Upper lobe of left lung (tissue), 6 donors: Measurements from ENCODE around the gene SLC35B2. TPM values are rescaled to one million over a fixed set of nuclear protein-coding genes. Genes with fewer than 3 reads are reported as not detected.

Experiments used
- ATAC-seq, 2 donors: fragments of 200-7000 bp; cut with Tn5 transposase; one replicate each; pipeline ENCODE4 v1.9.1; 2022; ENCODE audit warnings: mild to moderate bottlenecking in 2 of 2, moderate library complexity in 2 of 2; ENCODE audit not compliant: low FRiP score in 2 of 2
- DNase-seq, 2 donors: peaks; one replicate each; pipeline ENCODE4 v3.0.0-alpha.2; 2019 to 2020
- H3K27ac ChIP-seq, 4 donors: fragments of 200-600 bp; sonication (generic); one replicate each; pipeline ENCODE4 v1.5.1; 2016 to 2019
- H3K27me3 ChIP-seq, 4 donors: fragments of 200-600 bp; sonication (generic); one replicate each; pipeline ENCODE4 v1.5.1; 2017 to 2019
- H3K36me3 ChIP-seq, 4 donors: fragments of 200-600 bp; sonication (generic); one replicate each; pipeline ENCODE4 v1.5.1; 2016 to 2019
- H3K4me1 ChIP-seq, 4 donors: fragments of 200-600 bp; sonication (generic); one replicate each; pipeline ENCODE4 v1.5.1; 2018 to 2019
- H3K4me3 ChIP-seq, 4 donors: fragments of 200-600 bp; sonication (generic); one replicate each; pipeline ENCODE4 v1.5.1; 2017 to 2019; ENCODE audit warnings: mild to moderate bottlenecking in 2 of 4, moderate library complexity in 1 of 4
- H3K9me3 ChIP-seq, 4 donors: fragments of 200-600 bp; sonication (generic); one replicate each; pipeline ENCODE4 v1.5.1; 2018 to 2019
- EP300 ChIP-seq, 4 donors: sonication (generic); formaldehyde crosslinking; IDR thresholded peaks; one replicate each; pipeline ENCODE4 v1.5.1; 2017; ENCODE audit warnings: antibody characterized with exemption in 4 of 4, control low read depth in 2 of 4
- POLR2A ChIP-seq, 4 donors: fragments of 450-650 bp; IDR thresholded peaks; one replicate each; pipeline ENCODE4 v1.5.1; 2016 to 2017; ENCODE audit warnings: antibody characterized with exemption in 4 of 4, mild to moderate bottlenecking in 2 of 4
- POLR2AphosphoS5 ChIP-seq, 2 donors: sonication (generic); formaldehyde crosslinking; IDR thresholded peaks; one replicate each; pipeline ENCODE4 v1.5.1; 2017; ENCODE audit warnings: antibody characterized with exemption in 2 of 2
- WGBS, 2 donors: methylation state at CpG; one replicate each; pipeline ENCODE4 v1.1.5; 2017 to 2018; 5-methylcytosine and 5-hydroxymethylcytosine counted together
- total RNA-seq, 6 donors: library from RNA; depleted of rRNA in 4 of 6; stranded (reverse); fragments of >200 nt in 4 of 6; gene quantifications; one replicate each; pipeline versions ENCODE4 v1.1.0 to v1.2.1, GENCODE V29; 2016 to 2021
- TF ChIP-seq, protein P1 (sequence below), 6 experiments: fragments of 450-650 bp in 4 of 6; fragments of 200-600 bp in 2 of 6; sonication (generic) in 2 of 6; IDR thresholded peaks; one replicate each; pipeline ENCODE4 v1.5.1; 2016 to 2019; ENCODE audit warnings: antibody characterized with exemption in 6 of 6
- donor health status: DM: no; HTN: no; CAD: no; lungs with moderate emphysema.
- donor health status: DM: no; HTN: yes; CAD: no; lungs with severe emphysema.

The SLC35B2 gene
- total RNA-seq, 6 donors from 2014 or later: 14.6 to 44.8 (median 29.8) TPM

DNA sequence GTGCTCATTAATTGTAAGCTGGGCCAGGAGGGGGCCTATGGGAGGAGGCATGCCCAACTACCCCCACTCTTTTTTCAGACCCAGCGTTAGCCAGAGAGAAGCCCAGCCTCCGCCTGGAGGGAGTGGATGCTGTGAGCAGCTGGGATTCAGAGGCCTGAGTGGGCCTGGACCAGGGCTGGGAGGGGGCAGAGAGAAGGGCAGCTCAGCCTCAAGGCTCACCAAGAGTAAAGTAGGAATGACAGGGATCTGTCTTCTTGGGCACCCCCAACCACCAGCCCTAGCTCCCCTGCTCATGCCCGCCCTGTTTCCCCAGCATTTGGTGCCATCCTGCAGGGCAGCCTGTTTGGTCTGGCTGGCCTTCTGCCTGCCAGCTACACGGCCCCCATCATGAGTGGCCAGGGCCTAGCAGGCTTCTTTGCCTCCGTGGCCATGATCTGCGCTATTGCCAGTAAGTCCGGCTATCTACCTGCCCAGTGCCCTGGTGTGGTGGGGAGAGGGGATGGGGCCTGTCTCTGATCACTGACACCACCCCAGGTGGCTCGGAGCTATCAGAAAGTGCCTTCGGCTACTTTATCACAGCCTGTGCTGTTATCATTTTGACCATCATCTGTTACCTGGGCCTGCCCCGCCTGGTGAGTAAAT, 27.2 kb downstream of the SLC35B2 start:
- DNase-seq: peak in 1 of 2 donors; percentile 28
- 97 to 100% methylated on average over 6 to 9 of the region's 10 CpGs for WGBS, 2 donors
- ATAC-seq: no peak
- TF ChIP-seq EP300 (IDR thresholded peaks at IDR 0.05): no peak
- TF ChIP-seq POLR2A (IDR thresholded peaks at IDR 0.05): no peak
- TF ChIP-seq, protein P1, sequence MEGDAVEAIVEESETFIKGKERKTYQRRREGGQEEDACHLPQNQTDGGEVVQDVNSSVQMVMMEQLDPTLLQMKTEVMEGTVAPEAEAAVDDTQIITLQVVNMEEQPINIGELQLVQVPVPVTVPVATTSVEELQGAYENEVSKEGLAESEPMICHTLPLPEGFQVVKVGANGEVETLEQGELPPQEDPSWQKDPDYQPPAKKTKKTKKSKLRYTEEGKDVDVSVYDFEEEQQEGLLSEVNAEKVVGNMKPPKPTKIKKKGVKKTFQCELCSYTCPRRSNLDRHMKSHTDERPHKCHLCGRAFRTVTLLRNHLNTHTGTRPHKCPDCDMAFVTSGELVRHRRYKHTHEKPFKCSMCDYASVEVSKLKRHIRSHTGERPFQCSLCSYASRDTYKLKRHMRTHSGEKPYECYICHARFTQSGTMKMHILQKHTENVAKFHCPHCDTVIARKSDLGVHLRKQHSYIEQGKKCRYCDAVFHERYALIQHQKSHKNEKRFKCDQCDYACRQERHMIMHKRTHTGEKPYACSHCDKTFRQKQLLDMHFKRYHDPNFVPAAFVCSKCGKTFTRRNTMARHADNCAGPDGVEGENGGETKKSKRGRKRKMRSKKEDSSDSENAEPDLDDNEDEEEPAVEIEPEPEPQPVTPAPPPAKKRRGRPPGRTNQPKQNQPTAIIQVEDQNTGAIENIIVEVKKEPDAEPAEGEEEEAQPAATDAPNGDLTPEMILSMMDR (IDR thresholded peaks at IDR 0.05): no peak
- no peak for TF ChIP-seq POLR2AphosphoS5 (IDR thresholded peaks at IDR 0.05)
- Histone ChIP-seq H3K27me3 (no peaks in the 10 kb centered on the region), H3K4me3 (no peak overlapping the region), H3K36me3 (peaks cover 0 to 37% (median 22%) of the 10 kb centered on the region in 4 donors), H3K9me3 (no peaks in the 10 kb centered on the region), H3K27ac (no peak overlapping the region), H3K4me1 (peaks cover 27 to 37% (median 29%) of the 10 kb centered on the region in 4 donors)

DNA sequence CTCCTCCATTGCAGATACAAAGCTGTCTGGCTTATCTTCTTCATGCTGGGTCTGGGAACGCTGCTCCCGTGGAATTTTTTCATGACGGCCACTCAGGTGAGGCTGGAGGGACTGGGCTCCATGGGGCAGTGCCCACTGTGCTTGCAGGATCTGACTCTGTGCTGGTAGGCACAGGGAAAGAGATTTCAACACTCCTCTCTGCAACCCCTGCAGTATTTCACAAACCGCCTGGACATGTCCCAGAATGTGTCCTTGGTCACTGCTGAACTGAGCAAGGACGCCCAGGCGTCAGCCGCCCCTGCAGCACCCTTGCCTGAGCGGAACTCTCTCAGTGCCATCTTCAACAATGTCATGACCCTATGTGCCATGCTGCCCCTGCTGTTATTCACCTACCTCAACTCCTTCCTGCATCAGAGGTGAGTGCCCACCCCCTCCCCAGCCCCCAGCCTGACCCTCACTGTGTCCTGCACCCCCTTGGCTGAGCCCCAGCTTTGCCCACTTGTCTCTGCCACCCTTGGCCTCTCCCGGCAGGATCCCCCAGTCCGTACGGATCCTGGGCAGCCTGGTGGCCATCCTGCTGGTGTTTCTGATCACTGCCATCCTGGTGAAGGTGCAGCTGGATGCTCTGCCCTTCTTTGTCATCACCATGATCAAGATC, 27.8 kb downstream of the SLC35B2 start:
- ATAC-seq: no peak

DNA sequence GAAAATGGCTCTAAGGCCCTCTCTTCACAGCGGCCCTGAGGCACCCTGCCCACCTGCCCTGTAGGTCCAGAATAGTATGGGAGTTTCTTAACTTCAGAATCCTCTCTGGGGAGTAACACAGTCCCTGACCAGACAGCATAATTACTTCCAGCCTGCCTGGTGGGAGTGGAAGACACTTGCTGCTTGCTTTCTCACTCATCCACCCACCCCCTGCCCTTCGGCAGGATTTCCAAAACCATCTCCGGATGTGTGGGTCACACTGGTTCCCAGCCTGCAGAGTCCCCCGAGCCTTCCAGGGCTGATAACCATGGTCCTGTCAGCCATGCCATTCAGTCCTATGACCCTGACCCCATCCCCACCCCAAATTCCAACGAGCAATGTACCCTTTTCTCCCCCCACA, 28.5 kb downstream of the SLC35B2 start:
- peaks cover 0 to 37% (median 22%) of the 10 kb centered on the region in 4 donors for H3K36me3 ChIP-seq
- WGBS, 2 donors: 84 to 88% methylated on average over 4 to 5 of the region's 5 CpGs
- DNase-seq: no peak
- peaks cover 22 to 34% (median 29%) of the 10 kb centered on the region in 4 donors for H3K4me1 ChIP-seq
- TF ChIP-seq, protein P1 (IDR thresholded peaks at IDR 0.05): no peak
- no peak for TF ChIP-seq EP300 (IDR thresholded peaks at IDR 0.05)
- TF ChIP-seq POLR2A (IDR thresholded peaks at IDR 0.05): no peak
- TF ChIP-seq POLR2AphosphoS5 (IDR thresholded peaks at IDR 0.05): no peak
- H3K9me3 ChIP-seq: no peaks in the 10 kb centered on the region
- H3K27ac ChIP-seq: no peak overlapping the region
- no peak overlapping the region for H3K4me3 ChIP-seq
- no peak for ATAC-seq
- no peaks in the 10 kb centered on the region for H3K27me3 ChIP-seq

More for the DNA sequence above, 27.8 kb downstream of the SLC35B2 start:
- 86 to 90% methylated on average over 8 to 11 of the region's 11 CpGs for WGBS, 2 donors
- H3K4me3 ChIP-seq: no peak overlapping the region
- H3K36me3 ChIP-seq: peaks cover 0 to 37% (median 22%) of the 10 kb centered on the region in 4 donors
- no peaks in the 10 kb centered on the region for H3K27me3 ChIP-seq
- H3K4me1 ChIP-seq: peaks cover 22 to 34% (median 26%) of the 10 kb centered on the region in 4 donors
- peak in 1 of 2 donors; percentile 29 for DNase-seq
- TF ChIP-seq, protein P1 (IDR thresholded peaks at IDR 0.05): no peak
- TF ChIP-seq POLR2AphosphoS5 (IDR thresholded peaks at IDR 0.05) (no peak), POLR2A (IDR thresholded peaks at IDR 0.05) (no peak), EP300 (IDR thresholded peaks at IDR 0.05) (no peak)
- H3K27ac ChIP-seq: no peak overlapping the region
- no peaks in the 10 kb centered on the region for H3K9me3 ChIP-seq

DNA sequence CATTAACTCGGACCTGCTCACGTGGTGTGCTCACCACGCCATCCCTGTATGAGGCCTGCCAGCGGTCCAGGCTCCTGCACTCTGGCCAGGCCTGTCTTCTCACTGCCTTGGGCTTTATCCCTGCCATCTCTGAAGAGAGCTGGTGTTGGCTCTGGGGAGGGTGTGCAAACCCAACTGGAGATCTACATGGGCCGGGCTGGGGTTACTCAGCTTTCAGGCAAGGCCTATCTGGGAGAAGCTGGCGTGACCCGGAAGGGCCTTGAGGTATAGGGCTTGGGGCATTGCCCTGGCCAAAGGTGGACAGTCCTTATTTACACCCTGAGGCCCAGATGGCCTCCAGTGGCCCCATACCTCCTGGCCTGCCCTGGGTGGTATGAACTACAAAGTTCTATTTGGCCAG, 28.9 kb downstream of the SLC35B2 start:
- no peak for DNase-seq
- Histone ChIP-seq H3K4me3 (no peak overlapping the region), H3K27me3 (no peaks in the 10 kb centered on the region), H3K4me1 (peaks cover 20 to 36% (median 31%) of the 10 kb centered on the region in 4 donors), H3K36me3 (peaks cover 0 to 37% (median 22%) of the 10 kb centered on the region in 4 donors), H3K27ac (no peak overlapping the region), H3K9me3 (no peaks in the 10 kb centered on the region)
- TF ChIP-seq EP300 (IDR thresholded peaks at IDR 0.05): no peak
- TF ChIP-seq POLR2AphosphoS5 (IDR thresholded peaks at IDR 0.05): no peak
- TF ChIP-seq POLR2A (IDR thresholded peaks at IDR 0.05): no peak
- TF ChIP-seq, protein P1 (IDR thresholded peaks at IDR 0.05): no peak
- no peak for ATAC-seq
- 94 to 96% methylated on average over 4 to 7 of the region's 7 CpGs for WGBS, 2 donors
